T47D (cell line): ENCODE measurements around the gene ZNF574.
A peak's percentile ranks its signal among the peaks of the same experiment; 100 is the strongest.
"Not testable (repeated sequence)": the region's sequence is repeated elsewhere in the genome, so short reads cannot be mapped to it uniquely, and the experiment has no call there.

Experiments
- DNase-seq, 2 experiments: peaks; one replicate each; pipeline versions ENCODE4 v3.0.0 to v3.0.0-alpha.2; 2011 to 2012; ENCODE audit warnings: low read depth in 1 of 2, low spot score in 1 of 2
- JUND ChIP-seq: IDR thresholded peaks from 2 replicates; pipeline ENCODE4 v1.6.1; 2012; ENCODE audit warnings: low read depth
- in situ Hi-C: cut with HindIII; loops from 2 replicates; pipeline ENCODE4 v1.10.0; 2016; ENCODE audit warnings: low sequenced_read_pairs, low pct_unique_long_range_greater_than_20kb

The ZNF574 gene, protein sequence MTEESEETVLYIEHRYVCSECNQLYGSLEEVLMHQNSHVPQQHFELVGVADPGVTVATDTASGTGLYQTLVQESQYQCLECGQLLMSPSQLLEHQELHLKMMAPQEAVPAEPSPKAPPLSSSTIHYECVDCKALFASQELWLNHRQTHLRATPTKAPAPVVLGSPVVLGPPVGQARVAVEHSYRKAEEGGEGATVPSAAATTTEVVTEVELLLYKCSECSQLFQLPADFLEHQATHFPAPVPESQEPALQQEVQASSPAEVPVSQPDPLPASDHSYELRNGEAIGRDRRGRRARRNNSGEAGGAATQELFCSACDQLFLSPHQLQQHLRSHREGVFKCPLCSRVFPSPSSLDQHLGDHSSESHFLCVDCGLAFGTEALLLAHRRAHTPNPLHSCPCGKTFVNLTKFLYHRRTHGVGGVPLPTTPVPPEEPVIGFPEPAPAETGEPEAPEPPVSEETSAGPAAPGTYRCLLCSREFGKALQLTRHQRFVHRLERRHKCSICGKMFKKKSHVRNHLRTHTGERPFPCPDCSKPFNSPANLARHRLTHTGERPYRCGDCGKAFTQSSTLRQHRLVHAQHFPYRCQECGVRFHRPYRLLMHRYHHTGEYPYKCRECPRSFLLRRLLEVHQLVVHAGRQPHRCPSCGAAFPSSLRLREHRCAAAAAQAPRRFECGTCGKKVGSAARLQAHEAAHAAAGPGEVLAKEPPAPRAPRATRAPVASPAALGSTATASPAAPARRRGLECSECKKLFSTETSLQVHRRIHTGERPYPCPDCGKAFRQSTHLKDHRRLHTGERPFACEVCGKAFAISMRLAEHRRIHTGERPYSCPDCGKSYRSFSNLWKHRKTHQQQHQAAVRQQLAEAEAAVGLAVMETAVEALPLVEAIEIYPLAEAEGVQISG

DNA sequence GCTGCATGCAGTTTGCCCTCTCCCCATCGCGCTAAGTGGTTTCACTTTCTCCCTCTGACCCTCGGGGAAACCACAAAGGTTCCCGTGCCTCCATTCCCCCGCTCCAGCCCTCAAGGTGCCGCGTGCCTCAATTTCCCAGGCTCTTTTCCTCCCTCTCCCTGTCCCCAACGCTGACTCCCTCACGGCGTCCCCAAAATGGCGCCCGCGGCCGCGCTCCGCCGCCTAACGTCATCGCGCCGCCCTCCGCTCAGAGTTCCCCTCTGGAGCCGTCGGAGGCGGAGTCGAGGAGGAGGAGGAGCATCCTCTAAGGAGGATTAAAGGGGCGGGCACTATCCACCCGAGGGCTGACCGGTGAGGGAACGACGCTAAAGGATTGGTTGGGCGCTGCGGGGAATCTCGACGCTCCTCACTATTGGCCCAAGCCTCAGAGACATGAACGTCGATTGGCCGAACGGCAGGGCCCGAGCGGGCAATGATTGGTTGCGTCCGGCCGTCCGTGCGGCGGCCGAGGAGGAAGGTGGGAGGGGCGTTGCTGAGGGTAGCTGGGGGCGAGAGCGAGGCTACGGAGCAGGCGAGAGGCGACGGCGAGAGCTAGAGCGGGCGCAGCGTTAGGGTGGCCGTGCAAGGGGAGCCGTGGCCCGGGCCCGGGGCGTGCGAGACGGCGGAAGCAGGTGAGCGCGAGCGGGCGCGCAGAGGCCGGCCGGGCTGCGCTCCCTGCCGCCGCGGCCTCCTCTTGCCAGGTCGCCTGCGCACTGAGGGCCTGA is at the start of gene ZNF574:
ZNF574 (plus strand) TSS at position 551 of the 764 bp plus-strand sequence. CDS start 2,441 bp downstream, outside the sequence.
- no peak for TF ChIP-seq JUND
- in situ Hi-C loops, result no loop called here
- DNase-seq, result peak; percentile 94 to 99

DNA sequence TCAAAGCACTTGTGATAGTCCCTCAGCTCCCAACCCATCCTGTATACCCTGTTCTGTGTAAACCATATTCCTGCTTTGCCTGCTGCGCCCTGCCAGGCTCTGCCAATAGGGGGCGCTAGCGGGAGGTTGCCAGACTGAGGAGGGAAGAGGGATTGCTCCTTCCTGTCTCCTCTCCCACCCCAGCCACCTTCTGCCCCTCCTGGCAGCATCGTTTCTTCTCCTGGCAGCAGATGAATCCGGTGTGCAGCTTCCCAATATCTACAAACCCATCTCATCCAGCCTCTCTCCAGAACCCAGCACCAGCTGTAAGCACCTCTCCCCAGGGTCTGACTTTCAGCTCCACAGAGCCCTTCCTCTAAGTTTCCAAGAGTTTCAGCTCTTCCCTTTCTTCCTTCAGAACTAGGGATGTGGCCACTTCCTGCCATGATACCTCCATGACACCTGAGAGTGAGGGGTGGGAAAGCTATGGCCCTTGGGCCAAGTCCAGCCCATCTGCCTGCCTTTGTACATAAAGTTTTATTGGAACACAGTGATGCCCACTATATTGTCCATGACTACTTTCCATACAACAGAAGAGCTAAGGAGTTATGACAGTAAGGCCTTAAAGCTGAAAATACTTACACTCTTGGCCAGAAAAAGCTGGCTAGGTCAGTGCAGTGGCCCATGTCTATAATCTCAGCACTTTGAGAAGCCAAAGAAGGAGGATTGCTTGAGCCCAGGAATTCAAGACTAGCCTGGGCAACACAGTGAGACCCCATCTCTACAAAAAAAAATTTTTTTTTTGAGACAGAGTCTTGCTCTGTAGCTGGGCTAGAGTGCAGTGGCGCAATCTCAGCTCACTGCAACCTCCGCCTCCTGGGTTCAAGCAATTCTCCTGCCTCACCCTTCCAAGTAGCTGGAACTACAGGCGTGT is 47.4 kb upstream of the ZNF574 start:
- no peak for DNase-seq
- TF ChIP-seq JUND, result no peak
- in situ Hi-C loops, result no loop called here

DNA sequence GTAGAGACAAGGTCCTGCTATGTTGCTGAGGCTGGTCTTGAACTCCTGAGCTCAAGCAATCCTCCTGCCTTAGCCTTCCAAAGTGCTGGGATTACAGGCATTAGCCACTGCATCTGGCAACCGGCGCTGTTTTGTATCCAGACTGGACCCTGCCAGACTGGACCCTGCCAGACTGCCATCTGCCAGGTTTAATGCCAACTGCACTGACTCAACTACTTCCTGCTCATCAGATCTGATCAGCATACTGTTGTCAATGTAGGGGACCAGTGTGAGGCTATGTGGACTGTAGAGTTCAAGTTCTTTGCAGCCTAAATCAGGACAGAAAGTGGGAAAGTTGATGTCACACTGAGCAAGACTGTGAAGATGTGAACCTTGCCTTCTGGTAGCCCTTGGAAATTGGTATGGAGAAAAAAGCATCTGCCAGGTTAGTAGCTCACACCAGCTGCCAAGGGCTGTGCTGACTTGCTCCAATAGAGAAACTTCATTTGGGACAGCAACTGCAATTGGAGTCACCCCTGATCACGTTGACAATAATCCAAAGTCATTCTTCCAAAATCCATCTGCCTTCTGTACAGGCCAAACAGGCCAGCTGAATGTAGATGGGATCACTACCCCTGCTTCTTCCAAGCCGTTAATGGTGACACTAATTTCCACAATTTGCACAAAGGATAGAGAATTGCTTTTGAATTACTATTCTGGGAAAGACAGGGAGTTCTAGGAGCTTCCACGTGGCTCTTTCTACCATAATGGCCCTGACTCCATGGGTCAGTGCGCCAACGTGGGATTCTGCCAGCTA is 45.1 kb upstream of the ZNF574 start:
- no peak for TF ChIP-seq JUND
- in situ Hi-C loops, result no loop called here
- DNase-seq, result no peak

DNA sequence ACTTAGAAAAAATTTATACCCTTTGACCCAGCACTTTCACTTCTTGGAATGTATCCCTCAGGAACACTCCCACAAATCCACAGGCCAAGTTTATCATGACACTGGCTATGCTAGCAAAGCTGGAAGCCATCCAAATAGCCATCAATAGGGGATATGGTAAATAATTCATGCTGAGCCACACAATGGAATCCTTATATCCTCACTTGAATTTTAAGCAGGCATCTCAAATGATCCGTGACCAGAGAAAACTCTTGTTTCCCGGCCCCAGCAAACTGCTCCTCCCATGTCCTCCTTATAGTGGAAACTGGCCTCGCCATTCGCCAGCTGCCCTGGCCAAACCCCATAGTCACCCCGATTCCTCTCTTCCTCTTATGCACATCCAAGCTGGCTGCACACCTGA is 43.5 kb upstream of the ZNF574 start:
- no peak for TF ChIP-seq JUND
- in situ Hi-C loops, result no loop called here
- no peak for DNase-seq

DNA sequence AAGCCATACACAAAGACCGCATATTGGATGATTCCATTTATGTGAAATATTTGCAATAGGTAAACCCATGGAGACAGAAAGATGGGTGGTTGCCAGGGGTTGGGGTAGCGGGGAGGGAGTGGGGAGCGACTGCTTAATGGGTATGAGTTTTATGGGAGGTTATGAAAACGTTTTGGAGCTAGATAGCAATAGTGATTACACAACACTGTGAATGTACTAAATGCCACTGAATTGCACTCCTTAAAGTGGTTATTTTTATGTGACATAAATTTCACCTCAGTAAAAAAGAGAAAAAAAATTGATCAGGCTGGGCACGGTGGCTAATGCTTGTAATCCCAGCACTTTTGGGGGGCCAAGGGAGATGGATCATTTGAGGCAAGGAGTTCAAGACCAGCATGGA is 42.6 kb upstream of the ZNF574 start:
- in situ Hi-C loops, result no loop called here
- no peak for TF ChIP-seq JUND
- no peak for DNase-seq

DNA sequence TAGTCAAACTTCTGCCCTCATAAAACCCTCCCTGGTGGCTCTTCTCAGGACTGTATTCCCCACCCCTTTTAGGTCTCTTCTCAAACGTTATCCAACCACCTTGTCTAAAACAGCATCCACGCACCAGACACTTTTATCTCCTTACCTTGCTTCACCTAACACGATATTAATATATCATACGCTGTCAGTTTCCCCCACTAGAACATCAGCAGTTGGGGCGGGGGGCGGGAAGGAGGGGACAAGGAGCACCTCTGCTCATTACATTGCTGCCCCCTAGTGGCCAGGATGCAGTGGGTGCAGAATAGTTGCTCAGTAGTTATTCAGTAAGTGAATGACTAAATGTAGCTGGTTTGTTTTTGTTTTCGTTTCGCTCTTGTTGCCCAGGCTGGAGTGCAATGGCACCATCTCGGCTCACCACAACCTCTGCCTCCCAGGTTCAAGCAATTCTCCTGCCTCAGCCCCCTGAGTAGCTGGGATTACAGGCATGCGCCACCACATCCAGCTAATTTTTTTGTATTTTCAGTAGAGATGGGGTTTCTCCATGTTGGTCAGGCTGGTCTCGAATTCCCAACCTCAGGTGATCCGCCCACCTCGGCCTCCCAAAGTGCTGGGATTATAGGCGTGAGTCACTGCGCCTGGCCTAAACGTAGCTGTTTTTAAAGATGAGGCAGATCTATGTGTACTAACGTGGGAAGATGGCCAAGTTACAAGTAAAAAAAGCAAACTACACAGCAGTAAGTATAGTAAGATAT is 41.1 kb upstream of the ZNF574 start:
- in situ Hi-C loops, result not testable (repeated sequence)
- DNase-seq, result peak; percentile 57 to 73

DNA sequence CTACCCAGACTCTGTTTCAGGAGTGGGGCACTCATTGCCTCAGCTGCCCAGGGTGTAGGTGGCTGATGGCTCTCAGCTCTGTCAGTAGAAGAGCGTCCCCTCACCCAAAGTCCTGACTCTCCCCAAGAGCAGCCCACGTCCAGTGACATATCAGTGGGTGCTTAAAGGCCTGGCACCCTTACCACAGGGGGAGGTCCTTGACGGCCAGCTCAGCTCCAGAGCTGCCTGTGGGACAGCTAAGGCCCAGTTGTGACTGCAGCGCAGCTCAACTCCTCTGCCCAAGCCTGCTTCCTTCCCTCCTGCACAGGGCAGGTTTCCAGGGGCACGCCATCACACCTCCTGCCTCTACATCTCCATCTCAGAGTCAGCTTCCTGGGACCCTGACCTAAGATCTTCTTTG is 38.3 kb upstream of the ZNF574 start:
- DNase-seq, result no peak
- TF ChIP-seq JUND, result no peak
- in situ Hi-C loops, result no loop called here

DNA sequence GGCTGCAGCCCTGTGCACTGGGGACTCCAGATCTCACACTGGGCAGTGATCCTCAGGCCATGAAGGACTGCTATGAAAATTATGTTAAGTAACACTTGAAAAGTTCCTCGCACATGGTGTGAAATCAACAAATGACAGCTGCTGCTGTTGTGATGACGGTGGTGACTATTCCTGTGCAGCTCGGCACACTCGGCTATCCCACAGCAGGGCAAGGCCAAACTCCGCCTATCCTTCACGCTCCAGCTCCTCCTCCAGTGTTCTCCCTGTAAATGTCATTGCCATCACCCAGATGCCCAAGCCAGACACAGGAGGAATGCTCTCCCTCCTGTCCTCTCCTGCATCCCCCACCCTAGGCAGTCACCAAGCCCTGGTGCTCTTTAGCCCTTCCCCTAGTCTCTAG is 37.3 kb upstream of the ZNF574 start:
- TF ChIP-seq JUND, result no peak
- no peak for DNase-seq
- in situ Hi-C loops, result no loop called here

DNA sequence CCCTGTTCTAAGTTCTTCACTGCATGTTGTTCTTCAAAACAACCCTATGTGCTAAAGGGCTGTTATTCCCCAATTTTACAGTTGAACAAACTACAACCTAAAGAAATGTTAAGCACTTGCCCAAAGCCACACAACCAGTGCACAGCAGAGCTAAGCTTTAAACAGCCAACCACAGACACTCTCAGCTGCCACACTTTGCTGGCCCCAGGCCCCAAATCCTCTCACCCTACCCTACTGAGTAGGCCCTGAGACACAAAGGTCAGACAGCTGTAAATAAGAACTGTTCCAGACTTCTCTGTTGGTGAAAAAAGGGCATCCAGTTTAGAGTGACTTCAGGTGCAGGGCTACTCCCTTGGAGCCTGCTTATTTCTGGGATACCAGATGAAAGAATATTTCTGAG is 35.9 kb upstream of the ZNF574 start:
- in situ Hi-C loops, result no loop called here
- no peak for TF ChIP-seq JUND

DNA sequence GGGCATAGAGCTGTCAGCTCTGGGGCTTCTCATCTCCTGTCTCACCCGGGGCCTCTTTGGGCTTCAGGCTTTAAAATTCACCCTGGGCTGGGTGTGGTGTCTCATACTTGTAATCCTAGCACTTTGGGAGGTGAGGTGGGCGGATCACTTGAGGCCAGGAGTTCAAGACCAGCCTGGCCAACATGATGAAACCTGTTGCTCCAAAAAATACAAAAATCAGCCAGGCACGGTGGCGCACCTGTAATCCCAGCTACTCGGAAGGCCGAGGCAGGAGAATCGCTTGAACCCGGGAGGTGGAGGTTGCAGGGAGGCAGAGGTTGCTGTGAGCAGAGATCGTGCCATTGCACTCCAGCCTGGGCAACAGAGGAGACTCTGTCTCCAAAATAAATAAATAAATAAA is 35.5 kb upstream of the ZNF574 start:
- in situ Hi-C loops, DNase-seq: not testable (repeated sequence)

More for the DNA sequence above, 35.9 kb upstream of the ZNF574 start:
- no peak for DNase-seq
